Activated CD4-positive, alpha-beta T cell treated with anti-CD3 and anti-CD28 coated beads, Interleukin-2, amount 50 U/mL, for 48 hours (primary cell): ENCODE data around the gene EIPR1.

ENCODE experiments used
- DNase-seq, 2 experiments: peaks; one replicate each; pipeline ENCODE4 v3.0.0-alpha.2; 2020

Gene EIPR1

DNA sequence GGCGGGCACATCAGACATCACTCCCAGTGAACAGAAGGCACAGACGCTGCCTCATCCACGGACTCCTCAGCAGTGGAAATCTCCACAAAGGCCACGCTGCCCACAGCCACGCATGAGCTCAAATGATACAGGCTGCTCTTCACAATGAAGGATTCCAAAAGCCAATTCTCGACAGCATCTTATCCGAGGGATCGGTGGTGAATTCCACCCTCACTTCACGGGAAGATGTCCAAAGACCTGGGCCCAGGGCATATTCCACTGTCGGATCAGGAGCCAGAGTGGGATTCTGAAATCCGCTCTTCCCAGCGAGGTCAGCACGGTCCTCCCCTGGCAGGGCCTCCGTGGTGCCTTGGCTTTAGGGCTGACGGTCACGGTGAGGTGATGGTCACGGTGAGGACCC lies 55.8 kb downstream of the EIPR1 start:
- no peak for DNase-seq

DNA sequence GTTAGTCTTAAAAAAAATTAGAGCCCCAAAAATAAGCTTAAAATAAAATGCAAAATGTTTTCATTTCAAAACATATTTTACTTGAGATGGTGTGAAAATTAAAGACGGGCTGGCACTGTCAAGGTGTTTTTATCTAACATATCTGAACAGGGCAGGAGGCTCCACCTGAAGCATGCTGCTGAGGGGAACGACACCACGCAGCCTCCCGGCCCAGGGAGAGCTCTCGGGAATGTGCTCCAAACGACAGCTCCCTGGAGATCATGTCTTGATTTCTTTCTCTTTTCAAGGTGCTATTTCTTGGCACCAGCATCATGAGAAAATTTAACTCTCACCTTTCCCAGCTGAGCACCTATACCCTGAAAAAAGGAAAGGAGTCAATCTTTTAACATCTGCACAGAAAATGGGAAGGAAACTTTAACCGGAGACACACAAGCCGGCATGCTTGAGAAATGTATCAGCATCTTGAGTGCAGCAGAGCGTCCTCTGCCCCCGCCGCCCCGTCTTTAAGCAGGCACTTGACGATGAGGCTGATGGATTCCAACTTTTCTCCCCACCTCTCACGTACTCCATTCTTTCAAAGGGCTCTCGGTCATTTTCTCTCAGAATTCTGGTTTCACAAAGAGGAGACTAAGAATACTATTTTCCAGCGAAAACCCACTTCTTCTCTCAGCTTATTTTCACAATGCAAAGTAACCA lies 56.6 kb downstream of the EIPR1 start:
- DNase-seq: no peak

GRCh38 chr2:3319745-3320566 lies 57.7 kb downstream of the EIPR1 start:
- DNase-seq: no peak

GRCh38 chr2:3319134-3319533 lies 58.5 kb downstream of the EIPR1 start:
- no peak for DNase-seq

GRCh38 chr2:3317871-3318590 lies 59.6 kb downstream of the EIPR1 start:
- DNase-seq: no peak

GRCh38 chr2:3317277-3317685 lies 60.3 kb downstream of the EIPR1 start:
- DNase-seq: no peak

- DNase-seq: no peak
These were observed 61.0 kb downstream of the EIPR1 start for GRCh38 chr2:3316456-3317276.

DNA sequence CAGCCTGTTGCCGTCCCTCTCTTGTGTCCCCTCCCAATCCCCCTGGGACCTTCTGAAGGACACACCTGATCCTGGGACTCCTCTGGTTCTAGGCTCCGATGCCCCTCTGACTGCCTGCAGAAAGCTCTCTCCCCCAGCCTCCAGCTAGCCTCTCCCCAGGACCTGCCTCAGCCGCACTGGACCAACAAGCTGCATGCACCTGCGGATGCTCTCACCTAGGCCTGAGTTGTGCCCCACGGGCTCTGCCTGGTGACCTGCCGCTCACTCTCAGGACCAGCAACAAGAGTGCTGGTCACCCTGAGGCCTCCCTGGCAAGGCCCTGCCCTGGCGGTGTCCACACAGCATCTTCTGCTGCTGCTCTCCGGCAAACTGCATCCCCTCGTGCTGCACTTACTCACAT lies 63.0 kb downstream of the EIPR1 start:
- no peak for DNase-seq

- no peak for DNase-seq
These were observed 63.7 kb downstream of the EIPR1 start for GRCh38 chr2:3313781-3314375.

- no peak for DNase-seq
These were observed 64.9 kb downstream of the EIPR1 start for GRCh38 chr2:3312576-3313345.

DNA sequence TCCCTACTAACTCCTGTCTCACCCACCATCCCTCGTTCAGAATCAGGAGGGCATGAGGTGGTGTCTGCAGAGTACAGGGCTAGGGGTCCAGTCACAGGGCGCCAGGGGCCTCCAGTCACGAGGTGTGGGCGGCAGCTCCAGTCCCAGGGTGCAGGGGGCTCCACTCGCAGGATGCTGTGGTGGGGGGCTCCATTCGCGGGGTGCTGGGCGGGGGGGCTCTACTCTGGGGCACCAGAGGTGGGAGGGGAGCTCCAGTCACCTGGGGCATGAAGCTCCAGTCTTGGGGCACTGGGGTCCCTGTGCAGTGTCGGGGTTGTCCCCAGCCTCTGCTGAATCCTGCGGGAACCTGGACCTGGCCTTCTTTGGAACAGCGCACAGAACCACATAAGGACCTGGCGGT lies 66.0 kb downstream of the EIPR1 start:
- no peak for DNase-seq

- DNase-seq: no peak
These were observed 67.9 kb downstream of the EIPR1 start for GRCh38 chr2:3309496-3310355.

- no peak for DNase-seq
These were observed 69.7 kb downstream of the EIPR1 start for GRCh38 chr2:3307901-3308300.

GRCh38 chr2:3307236-3307635 lies 70.4 kb downstream of the EIPR1 start:
- DNase-seq: no peak

DNA sequence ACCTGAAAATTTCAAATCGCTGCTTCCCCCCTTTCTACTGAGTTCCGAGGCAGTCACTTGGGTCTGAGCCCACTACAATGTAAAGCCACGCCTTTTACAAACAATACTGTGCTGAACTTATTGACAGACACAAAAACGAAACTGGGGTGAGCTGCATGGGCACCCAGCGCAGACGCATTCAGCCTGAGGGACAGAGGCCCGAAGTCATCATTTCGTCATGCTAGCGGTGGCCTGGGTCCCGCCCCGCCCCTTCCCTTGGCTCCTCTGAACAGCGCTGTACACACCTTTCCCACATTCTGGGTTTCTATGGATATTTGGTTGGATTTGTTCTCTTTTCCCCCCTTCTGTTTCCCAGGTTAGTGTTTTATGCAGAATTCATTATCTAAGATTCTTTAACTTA lies 71.7 kb downstream of the EIPR1 start:
- DNase-seq: no peak

DNA sequence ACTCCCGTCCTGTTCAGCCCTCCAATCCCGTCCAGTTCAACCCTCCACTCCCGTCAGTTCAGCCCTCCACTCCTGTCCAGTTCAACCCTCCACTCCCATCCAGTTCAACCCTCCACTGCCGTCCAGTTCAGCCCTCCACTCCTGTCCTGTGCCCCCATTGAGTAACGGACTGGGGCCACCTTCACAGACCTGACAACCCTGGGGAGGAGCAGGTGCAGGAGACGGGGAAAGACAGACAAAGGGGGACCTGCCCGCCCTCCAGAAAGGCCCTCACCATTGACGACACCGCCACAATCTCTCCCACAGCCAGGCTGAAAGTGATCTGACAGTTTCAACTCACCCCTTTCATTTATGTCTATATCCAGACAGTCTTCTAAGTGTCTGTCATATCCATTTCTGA lies 72.2 kb downstream of the EIPR1 start:
- DNase-seq: no peak

DNA sequence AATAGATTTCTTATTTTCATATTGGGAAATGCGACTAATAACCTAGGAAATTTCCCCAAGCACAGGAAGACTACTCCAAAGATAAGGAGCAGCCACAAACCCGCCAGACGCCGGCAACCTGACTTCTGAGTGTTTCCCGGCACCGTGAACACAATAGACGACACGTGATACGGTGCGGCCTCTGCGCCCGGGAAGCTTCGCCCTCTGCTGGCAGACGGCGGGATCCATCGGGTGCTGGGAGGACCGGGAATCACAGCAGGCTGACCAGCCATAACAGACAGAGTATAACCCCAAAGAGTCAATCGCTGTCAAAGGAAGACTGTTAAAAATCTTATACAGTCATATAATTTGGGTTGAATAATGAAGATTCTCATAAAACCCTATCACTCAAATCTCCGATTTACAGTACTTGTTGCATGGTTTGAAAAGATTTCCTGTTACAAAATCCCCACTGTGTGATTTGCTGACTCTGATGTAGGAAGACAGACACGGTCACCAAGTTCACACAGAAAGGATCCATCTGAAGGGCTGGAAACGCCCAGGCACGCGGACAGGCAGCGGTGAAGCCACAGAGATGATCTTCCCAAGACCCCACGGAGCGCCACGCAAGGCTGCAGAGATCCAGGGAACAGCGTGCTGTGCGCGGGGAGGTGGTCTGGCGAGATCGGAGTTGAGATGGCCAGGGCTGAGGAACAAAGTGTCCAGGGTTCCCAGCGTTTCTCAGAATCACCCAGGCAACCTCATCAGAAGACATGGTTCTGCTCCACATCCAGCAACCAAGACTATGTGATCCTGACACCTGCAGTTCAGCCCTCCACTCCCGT lies 73.8 kb downstream of the EIPR1 start:
- DNase-seq: peak; percentile 83 to 87

DNA sequence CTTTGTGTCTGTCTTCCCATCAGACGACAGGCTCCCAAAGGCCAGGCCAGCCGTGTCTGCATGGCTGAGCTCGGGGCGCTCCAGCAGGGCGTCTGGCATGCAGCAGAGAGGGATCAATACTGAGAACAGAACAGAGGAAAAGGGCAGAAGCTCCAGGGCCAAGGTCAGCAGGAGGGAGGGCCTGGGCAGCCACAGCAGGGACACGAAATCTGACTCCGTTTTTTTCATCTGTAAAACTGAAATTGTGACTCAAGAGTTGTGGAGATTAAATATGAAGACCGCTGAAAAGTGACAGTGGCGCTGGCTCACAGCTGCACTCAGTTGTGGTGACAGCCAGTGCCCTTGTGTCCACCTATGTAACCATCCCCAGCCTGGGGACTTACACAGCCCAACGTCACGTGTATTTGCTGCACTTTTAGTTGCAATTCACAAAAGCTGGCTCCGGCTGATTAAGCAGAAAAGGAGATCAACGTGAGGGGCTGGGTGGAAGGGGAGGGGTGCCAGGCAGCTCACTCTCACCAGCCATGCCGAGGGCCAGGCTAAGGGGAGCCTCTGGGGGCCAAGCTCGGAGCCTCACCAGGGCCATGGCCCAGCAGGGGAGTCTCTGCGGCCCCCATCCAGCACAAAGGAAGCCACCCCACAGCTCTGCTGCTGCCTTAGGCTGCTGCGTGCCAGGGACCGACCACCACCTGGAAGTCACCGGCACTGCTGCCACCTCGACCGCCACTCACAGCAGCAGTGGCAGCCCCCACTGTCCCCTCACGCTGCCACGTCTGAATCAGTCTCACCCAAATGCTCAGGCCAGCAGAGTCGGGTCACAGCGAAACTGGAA lies 74.7 kb downstream of the EIPR1 start:
- no peak for DNase-seq

DNA sequence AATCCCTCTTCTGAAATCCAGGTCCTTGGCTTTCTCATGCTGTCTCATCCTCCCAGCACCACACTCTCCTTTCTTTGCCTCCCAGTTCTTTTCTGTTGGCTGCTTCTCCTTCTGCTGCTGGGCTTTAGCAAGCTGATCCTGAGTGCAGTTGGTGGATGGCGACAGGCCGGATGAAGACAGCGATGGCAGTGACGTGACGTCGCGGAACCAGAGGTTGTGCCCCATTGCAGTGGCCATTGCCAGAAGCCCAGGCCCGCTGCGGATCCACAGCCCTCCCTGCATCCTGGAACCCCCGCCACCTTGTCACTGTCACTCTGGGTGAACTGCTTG lies 75.2 kb downstream of the EIPR1 start:
- DNase-seq: no peak
